Left renal cortex interstitium (tissue), 4 donors: ENCODE results near the gene TMEM154. TPM values are rescaled to one million over a fixed set of nuclear protein-coding genes. Genes with fewer than 3 reads are reported as not detected.
"Not testable (repeated sequence)": the region's sequence is repeated elsewhere in the genome, so short reads cannot be mapped to it uniquely, and the experiment has no call there.

Experiments used
- DNase-seq, 4 donors: peaks; one replicate each; pipeline ENCODE4 v3.0.0-alpha.2; 2013; ENCODE audit warnings: low read depth in 4 of 4, low spot score in 2 of 4, missing footprints in 1 of 4
- polyA plus RNA-seq, 4 donors: library from polyadenylated mRNA; unstranded; fragments of 120-200 nt; gene quantifications; one replicate each; pipeline ENCODE4 v1.2.1, GENCODE V29; 2013; ENCODE audit not compliant: insufficient read length in 4 of 4

The TMEM154 gene
- polyA plus RNA-seq, 4 donors = 0.62 to 1.7 (median 1.3) TPM

GRCh38 chr4:152672206-152673092 is 7.3 kb downstream of the TMEM154 start:
- no peak for DNase-seq

- no peak for DNase-seq
These were observed 11.3 kb downstream of the TMEM154 start for GRCh38 chr4:152668338-152668964.

GRCh38 chr4:152667781-152668180 is 12.0 kb downstream of the TMEM154 start:
- no peak for DNase-seq

GRCh38 chr4:152666946-152667345 is 12.9 kb downstream of the TMEM154 start:
- no peak for DNase-seq

- DNase-seq = no peak
These were observed 14.0 kb downstream of the TMEM154 start for GRCh38 chr4:152665691-152666395.

GRCh38 chr4:152664067-152664378 is 15.8 kb downstream of the TMEM154 start:
- DNase-seq = not testable (repeated sequence)

- no peak for DNase-seq
These were observed 16.4 kb downstream of the TMEM154 start for GRCh38 chr4:152663203-152664066.

GRCh38 chr4:152661649-152662048 is 18.1 kb downstream of the TMEM154 start:
- no peak for DNase-seq

- DNase-seq = no peak
These were observed 19.3 kb downstream of the TMEM154 start for GRCh38 chr4:152660526-152660925.

- no peak for DNase-seq
These were observed 20.0 kb downstream of the TMEM154 start for GRCh38 chr4:152659806-152660205.

- no peak for DNase-seq
These were observed 22.1 kb downstream of the TMEM154 start for GRCh38 chr4:152657657-152658056.

GRCh38 chr4:152655272-152656129 is 24.3 kb downstream of the TMEM154 start:
- no peak for DNase-seq

- no peak for DNase-seq
These were observed 27.7 kb downstream of the TMEM154 start for GRCh38 chr4:152652102-152652501.

- no peak for DNase-seq
These were observed 28.2 kb downstream of the TMEM154 start for GRCh38 chr4:152651473-152652060.

GRCh38 chr4:152646221-152646620 is 33.6 kb downstream of the TMEM154 start:
- DNase-seq = no peak

- no peak for DNase-seq
These were observed 35.7 kb downstream of the TMEM154 start for GRCh38 chr4:152644130-152644529.

GRCh38 chr4:152643153-152644035 is 36.4 kb downstream of the TMEM154 start:
- DNase-seq = no peak
